Right ventricle myocardium inferior (tissue), 1 donor: Measurements from ENCODE around the gene NPHP4. TPM values are rescaled to one million over a fixed set of nuclear protein-coding genes. Genes with fewer than 3 reads are reported as not detected.

Experiments used
- ATAC-seq: fragments of 200-7000 bp; cut with Tn5 transposase; one replicate; pipeline ENCODE4 v1.9.1; 2020; ENCODE audit warnings: mild to moderate bottlenecking, moderate library complexity
- DNase-seq: peaks from one replicate; pipeline ENCODE4 v3.0.0; 2021; ENCODE audit errors: missing footprints
- intact Hi-C: fragments of 100-400 bp; cut with DNase I; formaldehyde crosslinking; loops from one replicate; pipeline ENCODE4 v1.11.0; 2022
- total RNA-seq: library from RNA; stranded (reverse); fragmentation: NEBNext Ultra II Directional; extraction: Animal tissue kit (Norgen Biotek cat#: 25700); gene quantifications from one replicate; pipeline ENCODE4 v1.2.1, GENCODE V29; 2021
- donor health status: DM: no; HTN: yes; CAD: no; lungs with severe emphysema.

The NPHP4 gene
- total RNA-seq, 1 donor from 2014 or later, result 4.8 TPM

GRCh38 chr1:5980314-5981008 lies 11.8 kb downstream of the NPHP4 start:
- ATAC-seq (peak; percentile 93), DNase-seq (peak; percentile 87)
- intact Hi-C loops, result no loop called here

GRCh38 chr1:5979536-5980313 lies 12.5 kb downstream of the NPHP4 start:
- ATAC-seq, result no peak
- intact Hi-C loops, result loop anchor here (5.0 kb wide), 1 partner anchor 467 kb away; no protein-coding TSS in a partner anchor
- peak; percentile 30 for DNase-seq

GRCh38 chr1:5978452-5978851 lies 13.8 kb downstream of the NPHP4 start:
- peak; percentile 67 for DNase-seq
- intact Hi-C loops, result loop anchor here (5.0 kb wide), 1 partner anchor 466 kb away; no protein-coding TSS in a partner anchor

GRCh38 chr1:5977494-5978444 lies 14.5 kb downstream of the NPHP4 start:
- intact Hi-C loops, result loop anchor here (5.0 kb wide), 1 partner anchor 465 kb away; no protein-coding TSS in a partner anchor
- DNase-seq (peak; percentile 8), ATAC-seq (no peak)

More at GRCh38 chr1:5978452-5978851, 13.8 kb downstream of the NPHP4 start:
- ATAC-seq, result no peak

- intact Hi-C loops, result loop anchor here (5.0 kb wide), 1 partner anchor 465 kb away; no protein-coding TSS in a partner anchor
- peak; percentile 45 for DNase-seq
- ATAC-seq, result no peak
Observed at GRCh38 chr1:5976726-5977493, 15.3 kb downstream of the NPHP4 start.

GRCh38 chr1:5976231-5976630 lies 16.0 kb downstream of the NPHP4 start:
- ATAC-seq (no peak), DNase-seq (peak; percentile 68)
- intact Hi-C loops, result loop anchor here (5.0 kb wide), 1 partner anchor 464 kb away; no protein-coding TSS in a partner anchor

GRCh38 chr1:5975133-5975880 lies 16.9 kb downstream of the NPHP4 start:
- intact Hi-C loops, result loop anchor here (5.0 kb wide), 1 partner anchor 463 kb away; no protein-coding TSS in a partner anchor
- peak; percentile 73 for ATAC-seq
- peak; percentile 79 for DNase-seq

GRCh38 chr1:5974631-5975030 lies 17.6 kb downstream of the NPHP4 start:
- intact Hi-C loops, result loop anchor here (5.0 kb wide), 1 partner anchor 462 kb away; no protein-coding TSS in a partner anchor
- ATAC-seq, result no peak
- DNase-seq, result peak; percentile 46

GRCh38 chr1:5973771-5974170 lies 18.5 kb downstream of the NPHP4 start:
- DNase-seq, result peak; percentile 65
- intact Hi-C loops, result no loop called here
- ATAC-seq, result no peak

GRCh38 chr1:5972198-5972520 lies 20.1 kb downstream of the NPHP4 start:
- intact Hi-C loops, result no loop called here
- ATAC-seq (no peak), DNase-seq (no peak)

GRCh38 chr1:5971471-5972197 lies 20.6 kb downstream of the NPHP4 start:
- peak; percentile 53 for DNase-seq
- intact Hi-C loops, result no loop called here
- ATAC-seq, result no peak

- ATAC-seq, result no peak
- no peak for DNase-seq
- intact Hi-C loops, result no loop called here
Observed at GRCh38 chr1:5970610-5971273, 21.5 kb downstream of the NPHP4 start.

GRCh38 chr1:5969168-5969567 lies 23.1 kb downstream of the NPHP4 start:
- intact Hi-C loops, result no loop called here
- DNase-seq, result peak; percentile 1
- ATAC-seq, result no peak

GRCh38 chr1:5968161-5968736 lies 24.0 kb downstream of the NPHP4 start:
- ATAC-seq, result no peak
- peak; percentile 27 for DNase-seq
- intact Hi-C loops, result no loop called here

GRCh38 chr1:5967351-5968160 lies 24.7 kb downstream of the NPHP4 start:
- intact Hi-C loops, result no loop called here
- ATAC-seq (peak; percentile 87), DNase-seq (peak; percentile 80)
